Activated CD4-positive, alpha-beta T cell treated with anti-CD3 and anti-CD28 coated beads for 24 hours (primary cell): ENCODE data around the gene GRM5.

Experiments used
- DNase-seq, 2 donors: peaks; one replicate each; pipeline ENCODE4 v3.0.0-alpha.2; 2020; ENCODE audit warnings: low read depth in 2 of 2

Gene GRM5

GRCh38 chr11:88619656-88620385 lies 446.0 kb downstream of the GRM5 start:
- DNase-seq: no peak

- DNase-seq: no peak
Measured at GRCh38 chr11:88619071-88619425, 446.7 kb downstream of the GRM5 start.

DNA sequence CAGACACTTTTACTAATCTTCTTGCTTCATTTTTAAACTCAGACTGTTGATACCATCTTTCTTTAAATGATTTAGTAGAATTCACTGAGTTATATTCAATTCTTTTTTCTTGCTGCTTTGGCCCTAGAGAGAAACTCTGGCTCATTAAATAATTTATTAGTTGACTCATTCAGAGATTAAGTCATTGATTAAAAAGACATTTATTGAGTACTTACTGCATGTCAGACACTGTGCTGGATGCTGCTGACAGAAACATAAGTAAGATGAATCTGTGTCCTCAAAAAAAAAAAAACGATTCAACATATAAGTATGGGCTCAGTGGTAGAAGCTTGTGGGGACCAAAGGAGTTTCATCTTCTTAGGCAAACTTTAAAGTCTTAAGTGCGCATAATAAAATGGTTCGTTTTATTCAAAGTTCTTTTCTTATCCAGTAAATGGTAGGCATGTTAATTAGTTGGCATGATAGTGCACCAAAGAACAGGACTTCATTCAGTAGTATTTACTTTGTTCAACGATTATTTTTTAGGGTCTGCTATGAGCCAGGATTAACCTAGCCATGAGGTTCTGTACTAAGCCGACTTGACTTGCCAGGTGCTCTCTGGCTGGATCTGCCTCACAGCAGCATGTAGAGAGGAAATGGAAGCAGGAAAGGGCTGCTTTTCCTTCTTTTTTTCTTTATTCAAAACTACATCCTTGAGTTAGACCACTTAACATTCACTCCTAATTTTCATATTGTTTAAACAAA lies 447.3 kb downstream of the GRM5 start:
- no peak for DNase-seq

DNA sequence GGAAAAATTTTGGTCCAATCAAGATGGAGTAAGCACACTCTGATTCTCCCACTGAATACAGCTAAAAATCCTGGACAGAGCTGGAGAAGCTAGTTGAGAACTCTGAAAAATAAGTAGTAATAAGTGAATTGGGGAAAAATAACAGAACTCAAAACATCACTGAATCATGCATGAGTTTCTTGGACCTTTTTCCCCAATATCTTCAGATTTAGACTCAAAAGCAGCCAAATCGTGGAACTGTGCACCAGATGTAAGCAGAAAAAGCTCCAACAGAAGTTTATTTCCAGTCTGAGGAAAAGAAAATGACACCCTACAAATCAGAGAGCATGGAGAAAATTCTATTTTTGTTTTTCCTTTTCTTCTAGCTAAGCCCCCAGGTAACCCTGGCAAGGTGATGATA lies 448.6 kb downstream of the GRM5 start:
- DNase-seq: no peak

DNA sequence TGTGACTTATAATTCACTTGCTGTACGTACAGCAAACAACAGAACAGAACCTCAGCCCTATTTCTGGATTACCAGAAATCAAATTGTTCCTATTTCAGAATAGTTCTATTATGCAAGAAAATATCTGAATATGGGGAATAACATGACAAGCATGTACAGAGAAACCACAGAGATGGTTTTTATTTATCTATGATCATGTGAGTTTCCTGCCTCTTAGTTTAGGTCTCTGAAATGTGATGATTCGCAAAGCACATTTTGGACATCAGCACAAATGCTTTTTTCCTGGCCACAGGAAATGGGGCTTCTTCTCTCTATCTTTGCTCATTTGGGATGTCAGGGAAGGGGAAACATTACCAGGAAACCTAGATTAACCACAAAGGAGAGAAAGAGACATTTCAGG lies 461.5 kb downstream of the GRM5 start:
- DNase-seq: no peak

- no peak for DNase-seq
Measured at GRCh38 chr11:88603091-88603867, 462.5 kb downstream of the GRM5 start.

- no peak for DNase-seq
Measured at GRCh38 chr11:88597387-88597786, 468.4 kb downstream of the GRM5 start.

- DNase-seq: no peak
Measured at GRCh38 chr11:88596786-88597185, 469.0 kb downstream of the GRM5 start.

- DNase-seq: no peak
Measured at GRCh38 chr11:88594274-88594950, 471.4 kb downstream of the GRM5 start.

DNA sequence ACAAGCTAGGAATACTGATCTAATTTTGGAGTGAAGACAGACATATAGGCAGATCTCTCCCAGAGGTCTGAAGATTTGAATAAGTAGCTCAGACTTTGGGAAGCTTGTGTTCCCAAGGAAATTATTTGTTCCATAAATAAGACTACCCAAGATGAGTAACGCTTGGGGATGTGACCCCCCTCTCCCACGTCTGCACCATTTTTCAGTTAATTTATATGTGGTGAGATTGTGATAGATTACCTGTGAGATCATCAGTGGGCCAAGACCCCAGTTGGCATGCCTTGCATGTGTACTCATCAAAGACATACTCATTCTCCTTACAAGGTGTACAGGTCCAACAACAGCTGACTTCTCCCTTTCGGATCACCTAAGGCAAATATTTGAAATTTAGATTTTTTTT lies 475.4 kb downstream of the GRM5 start:
- no peak for DNase-seq

DNA sequence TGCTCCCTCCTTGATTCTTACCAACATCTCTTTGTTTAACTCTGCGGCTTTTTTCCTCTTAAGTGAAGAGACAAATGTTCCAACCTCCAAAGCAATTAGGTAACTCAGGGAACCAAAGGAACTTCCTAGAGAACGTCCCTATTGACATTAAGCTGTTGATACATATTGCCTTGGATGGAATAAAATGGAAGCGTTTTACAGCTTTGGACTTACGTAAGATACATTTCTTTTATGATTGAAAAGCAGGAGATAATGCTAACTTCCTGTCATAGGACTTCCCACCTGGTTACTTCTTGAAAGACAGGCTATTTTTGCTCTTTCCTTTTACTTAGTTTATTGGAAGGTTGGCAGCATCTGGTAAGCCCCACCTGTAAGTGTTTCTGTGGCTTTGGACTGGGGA lies 482.5 kb downstream of the GRM5 start:
- no peak for DNase-seq

GRCh38 chr11:88579466-88579865 lies 486.3 kb downstream of the GRM5 start:
- DNase-seq: no peak

- no peak for DNase-seq
Measured at GRCh38 chr11:88576741-88577140, 489.0 kb downstream of the GRM5 start.

- DNase-seq: no peak
Measured at GRCh38 chr11:88575916-88576315, 489.9 kb downstream of the GRM5 start.

DNA sequence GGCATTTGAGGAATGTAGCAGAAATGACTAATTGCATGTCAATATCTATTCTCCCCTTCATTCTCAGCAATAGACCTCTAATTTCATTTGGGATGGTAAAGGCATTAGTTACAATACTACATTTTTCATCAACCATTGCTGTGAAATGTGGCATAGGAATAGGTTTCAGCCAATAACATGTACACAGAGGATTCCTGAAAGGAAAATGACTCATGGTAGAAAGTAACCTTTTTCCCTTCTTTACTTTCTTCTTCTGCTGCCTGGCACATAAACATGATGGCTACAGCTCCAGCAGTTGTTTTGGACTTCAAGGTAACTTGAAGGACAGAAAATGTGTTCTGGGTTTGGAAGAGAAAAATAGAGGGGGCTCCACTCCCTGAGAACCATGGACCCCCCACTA lies 496.4 kb downstream of the GRM5 start:
- DNase-seq: no peak

- no peak for DNase-seq
Measured at GRCh38 chr11:88555829-88556202, 510.0 kb downstream of the GRM5 start.

DNA sequence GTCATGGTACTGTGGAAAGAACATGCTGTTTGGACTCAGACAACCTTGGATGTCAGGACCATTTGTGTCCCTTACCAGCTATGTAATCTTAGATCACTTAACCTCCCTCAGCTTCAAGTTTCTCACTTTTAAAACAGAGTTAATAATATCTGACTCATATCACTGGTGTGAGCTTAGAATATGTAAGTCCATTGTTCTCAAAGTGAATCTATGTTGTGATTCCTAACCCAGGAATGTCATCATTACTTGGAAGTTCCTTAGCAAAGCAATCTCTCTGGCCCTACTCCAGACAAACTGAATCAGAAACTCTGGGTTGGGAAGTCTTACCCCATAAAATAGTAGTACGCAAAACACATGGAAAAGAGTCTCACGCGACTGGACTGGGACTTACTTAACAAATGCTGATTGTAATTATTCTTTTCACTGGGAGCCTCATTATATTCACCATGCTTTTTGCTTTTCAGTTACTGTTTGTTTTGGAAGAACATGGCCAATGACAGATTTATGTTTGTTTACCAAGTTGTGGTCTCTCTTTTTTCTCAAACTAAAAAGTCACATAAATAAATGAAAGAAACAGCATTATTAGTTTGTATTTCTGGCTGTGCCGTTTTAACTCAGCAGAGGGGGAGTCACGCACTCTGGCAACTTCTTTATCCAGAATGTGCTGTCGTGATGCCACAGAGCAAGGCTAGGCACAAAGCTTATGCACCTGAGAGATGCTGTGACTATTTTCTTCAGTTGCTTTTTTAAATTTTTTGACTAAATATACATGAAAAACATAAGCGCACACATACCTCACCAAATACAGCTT lies 510.6 kb downstream of the GRM5 start:
- no peak for DNase-seq

GRCh38 chr11:88553204-88553603 lies 512.6 kb downstream of the GRM5 start:
- no peak for DNase-seq

DNA sequence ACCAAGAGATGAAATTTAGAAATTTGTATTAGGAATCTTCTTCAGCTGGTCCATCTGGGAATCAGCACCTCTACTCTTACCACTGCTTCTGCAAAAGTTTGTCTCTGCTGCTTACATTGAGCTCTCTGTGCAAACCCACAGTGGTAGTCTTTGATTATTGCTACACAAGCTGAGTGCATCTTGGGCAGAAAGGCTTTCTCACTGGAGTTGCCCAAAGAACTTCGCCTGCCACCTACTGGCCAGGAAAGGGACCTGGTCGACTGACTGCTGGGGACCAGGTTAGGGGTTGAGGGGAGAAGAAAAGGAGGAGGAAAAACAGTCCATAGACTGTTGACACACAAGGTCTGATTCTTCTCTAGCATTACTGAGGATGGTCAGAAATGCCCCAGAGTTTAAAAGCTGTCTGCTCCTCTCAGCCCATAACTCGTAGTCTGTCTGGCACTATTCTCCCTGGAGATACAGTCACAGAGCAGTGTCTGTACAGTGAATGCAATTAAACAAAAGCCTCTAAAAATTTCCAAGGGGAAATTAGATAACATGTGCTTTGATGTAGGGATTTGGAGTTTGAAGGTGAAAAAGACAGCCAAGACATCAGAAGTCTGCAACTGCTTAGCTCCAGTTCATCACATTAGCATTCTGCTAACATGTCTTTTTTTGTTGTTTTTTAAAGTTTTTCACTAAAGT lies 513.3 kb downstream of the GRM5 start:
- DNase-seq: peak; percentile 33 to 35

GRCh38 chr11:88544656-88545280 lies 521.0 kb downstream of the GRM5 start:
- no peak for DNase-seq
